H1 (cell line): ENCODE results near the gene EVC2.

ENCODE experiments used
- BACH1 ChIP-seq: IDR thresholded peaks from 2 replicates; pipeline ENCODE4 v1.6.1; 2012; ENCODE audit warnings: low read length, improper control_type of control experiment
- CHD2 ChIP-seq: IDR thresholded peaks from 2 replicates; pipeline ENCODE4 v1.6.1; 2012; ENCODE audit warnings: low read length, improper control_type of control experiment
- EZH2 ChIP-seq: fragments of 200-600 bp; sonication (generic); IDR thresholded peaks from 2 replicates; pipeline ENCODE4 v1.7.1; 2012; ENCODE audit warnings: low read depth, mild to moderate bottlenecking, moderate library complexity, low read length, inconsistent platforms; ENCODE audit not compliant: severe bottlenecking
- GTF2F1 ChIP-seq: IDR thresholded peaks from 2 replicates; pipeline ENCODE4 v1.6.1; 2012; ENCODE audit warnings: low read depth, low read length, improper control_type of control experiment, borderline replicate concordance
- NRF1 ChIP-seq: IDR thresholded peaks from 2 replicates; pipeline ENCODE4 v1.6.1; 2011; ENCODE audit warnings: mild to moderate bottlenecking, low read depth, low read length, improper control_type of control experiment
- POLR2A ChIP-seq, 2 experiments: IDR thresholded peaks; 1 replicate in 1 of 2; 2 replicates in 1 of 2; pipeline ENCODE4 v1.6.1; 2011; ENCODE audit warnings: low read depth in 2 of 2, low read length in 2 of 2, mild to moderate bottlenecking in 2 of 2; ENCODE audit errors: control extremely low read depth in 1 of 2
- POLR2AphosphoS5 ChIP-seq: IDR thresholded peaks from 2 replicates; pipeline ENCODE4 v1.6.1; 2011; ENCODE audit warnings: low read depth, low read length
- SIRT6 ChIP-seq: IDR thresholded peaks from one replicate; pipeline ENCODE4 v1.7.1; 2012; ENCODE audit warnings: low read length, inconsistent platforms
- TEAD4 ChIP-seq: IDR thresholded peaks from 2 replicates; pipeline ENCODE4 v1.6.1; 2012; ENCODE audit warnings: low read depth, low read length, inconsistent platforms, mixed read lengths
- ZNF274 ChIP-seq: IDR thresholded peaks from 2 replicates; pipeline ENCODE4 v1.7.0; 2012; ENCODE audit warnings: low read length, borderline replicate concordance; ENCODE audit errors: extremely low read depth
- TF ChIP-seq, protein P1 (sequence below), 3 experiments: IDR thresholded peaks; 1 replicate in 2 of 3; 2 replicates in 1 of 3; pipeline versions ENCODE4 v1.5.1 to v1.6.1; 2011; ENCODE audit warnings: low read length in 3 of 3, mild to moderate bottlenecking in 3 of 3, inconsistent platforms in 2 of 3, low read depth in 1 of 3, moderate library complexity in 1 of 3; ENCODE audit not compliant: insufficient read depth in 1 of 3; ENCODE audit errors: control extremely low read depth in 1 of 3
- TF ChIP-seq, protein P2 (sequence below): IDR thresholded peaks from 2 replicates; pipeline ENCODE4 v1.6.1; 2011; ENCODE audit warnings: low read length, improper control_type of control experiment
- TF ChIP-seq, protein P3 (sequence below): IDR thresholded peaks from 2 replicates; pipeline ENCODE4 v1.6.1; 2011; ENCODE audit warnings: low read depth, mild to moderate bottlenecking, low read length; ENCODE audit not compliant: insufficient read depth

DNA sequence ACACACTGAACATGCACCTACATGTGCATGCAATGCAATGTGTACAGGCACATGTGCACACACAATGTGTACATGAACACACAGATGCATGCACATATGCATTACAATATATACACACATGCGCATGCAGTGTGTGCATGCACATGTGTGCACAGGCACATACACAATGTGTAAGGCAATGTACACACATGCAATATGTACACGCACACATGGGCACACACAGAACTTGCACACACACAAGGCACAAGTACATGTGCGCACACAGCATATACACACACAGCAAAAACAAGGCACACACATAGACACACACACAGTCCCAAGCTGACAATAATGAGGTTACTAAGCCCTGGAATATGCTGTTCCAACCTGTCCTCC lies 76.3 kb downstream of the EVC2 start:
- TF ChIP-seq POLR2AphosphoS5 (no peak), POLR2A (IDR thresholded peaks at IDR 0.05; ENCODE audit: control extremely low read depth in 1 of 2, low read depth in 2 of 2, low read length in 2 of 2) (no peak), ZNF274 (no peak), NRF1 (no peak), GTF2F1 (no peak), SIRT6 (no peak), TEAD4 (no peak), BACH1 (no peak), CHD2 (no peak), EZH2 (no peak)
- TF ChIP-seq, protein P1, sequence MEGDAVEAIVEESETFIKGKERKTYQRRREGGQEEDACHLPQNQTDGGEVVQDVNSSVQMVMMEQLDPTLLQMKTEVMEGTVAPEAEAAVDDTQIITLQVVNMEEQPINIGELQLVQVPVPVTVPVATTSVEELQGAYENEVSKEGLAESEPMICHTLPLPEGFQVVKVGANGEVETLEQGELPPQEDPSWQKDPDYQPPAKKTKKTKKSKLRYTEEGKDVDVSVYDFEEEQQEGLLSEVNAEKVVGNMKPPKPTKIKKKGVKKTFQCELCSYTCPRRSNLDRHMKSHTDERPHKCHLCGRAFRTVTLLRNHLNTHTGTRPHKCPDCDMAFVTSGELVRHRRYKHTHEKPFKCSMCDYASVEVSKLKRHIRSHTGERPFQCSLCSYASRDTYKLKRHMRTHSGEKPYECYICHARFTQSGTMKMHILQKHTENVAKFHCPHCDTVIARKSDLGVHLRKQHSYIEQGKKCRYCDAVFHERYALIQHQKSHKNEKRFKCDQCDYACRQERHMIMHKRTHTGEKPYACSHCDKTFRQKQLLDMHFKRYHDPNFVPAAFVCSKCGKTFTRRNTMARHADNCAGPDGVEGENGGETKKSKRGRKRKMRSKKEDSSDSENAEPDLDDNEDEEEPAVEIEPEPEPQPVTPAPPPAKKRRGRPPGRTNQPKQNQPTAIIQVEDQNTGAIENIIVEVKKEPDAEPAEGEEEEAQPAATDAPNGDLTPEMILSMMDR (IDR thresholded peaks at IDR 0.05; ENCODE audit: control extremely low read depth in 1 of 3, insufficient read depth in 1 of 3, low read depth in 1 of 3, low read length in 3 of 3), result no peak
- TF ChIP-seq, protein P2, sequence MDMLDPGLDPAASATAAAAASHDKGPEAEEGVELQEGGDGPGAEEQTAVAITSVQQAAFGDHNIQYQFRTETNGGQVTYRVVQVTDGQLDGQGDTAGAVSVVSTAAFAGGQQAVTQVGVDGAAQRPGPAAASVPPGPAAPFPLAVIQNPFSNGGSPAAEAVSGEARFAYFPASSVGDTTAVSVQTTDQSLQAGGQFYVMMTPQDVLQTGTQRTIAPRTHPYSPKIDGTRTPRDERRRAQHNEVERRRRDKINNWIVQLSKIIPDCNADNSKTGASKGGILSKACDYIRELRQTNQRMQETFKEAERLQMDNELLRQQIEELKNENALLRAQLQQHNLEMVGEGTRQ, result no peak
- TF ChIP-seq, protein P3, sequence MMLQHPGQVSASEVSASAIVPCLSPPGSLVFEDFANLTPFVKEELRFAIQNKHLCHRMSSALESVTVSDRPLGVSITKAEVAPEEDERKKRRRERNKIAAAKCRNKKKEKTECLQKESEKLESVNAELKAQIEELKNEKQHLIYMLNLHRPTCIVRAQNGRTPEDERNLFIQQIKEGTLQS, result no peak
